Panc1 (cell line): ENCODE data around the gene GPR61. TPM values are rescaled to one million over a fixed set of nuclear protein-coding genes. Genes with fewer than 3 reads are reported as not detected.
A peak's percentile ranks its signal among the peaks of the same experiment; 100 is the strongest.

ENCODE experiments used
- ATAC-seq: fragments of 200-7000 bp; cut with Tn5 transposase; 2 replicates; pipeline ENCODE4 v1.9.1; 2020; ENCODE audit warnings: mild to moderate bottlenecking, moderate library complexity
- BruUV-seq: library from RNA; stranded (reverse); fragments of 400-500 nt; replicated peaks from 2 replicates; lab custom pipeline; 2021; lab: Mats Ljungman, UMichigan
- CTCF ChIA-PET: fragments of 300-600 bp; sonication (Branson Sonifier 250); formaldehyde crosslinking; loops from one replicate; lab custom pipeline; 2022; ENCODE audit warnings: antibody characterized with exemption; lab: Charles Lee
- POLR2A ChIA-PET: fragments of 300-600 bp; sonication (Branson Sonifier 250); formaldehyde crosslinking; loops from one replicate; lab custom pipeline; 2022; ENCODE audit warnings: antibody characterized with exemption; lab: Charles Lee
- DNase-seq: peaks from one replicate; pipeline ENCODE4 v3.0.0-alpha.2; 2010; ENCODE audit warnings: low read depth, low spot score
- H3K27ac ChIP-seq: 2 replicates; pipeline ENCODE4 v1.5.1; 2011; ENCODE audit warnings: mild to moderate bottlenecking, low read length, inconsistent platforms
- H3K27me3 ChIP-seq: fragments of 200-500 bp; sonication (Bioruptor generic); 2 replicates; pipeline ENCODE4 v1.6.0; 2014; ENCODE audit warnings: low read length, inconsistent platforms; ENCODE audit not compliant: control insufficient read depth, insufficient read depth
- H3K36me3 ChIP-seq: fragments of 200-500 bp; sonication (Bioruptor generic); 2 replicates; pipeline ENCODE4 v1.5.1; 2014; ENCODE audit warnings: inconsistent platforms, mild to moderate bottlenecking, low read length, moderate library complexity; ENCODE audit not compliant: control insufficient read depth, insufficient read depth
- H3K4me1 ChIP-seq: 2 replicates; pipeline ENCODE4 v1.5.1; 2011; ENCODE audit warnings: inconsistent platforms, mild to moderate bottlenecking, low read length, moderate library complexity; ENCODE audit not compliant: control insufficient read depth, insufficient read depth
- H3K4me3 ChIP-seq, 2 experiments: 2 replicates each; pipeline ENCODE4 v1.5.1; 2011 to 2012; ENCODE audit warnings: low read depth in 2 of 2, low read length in 2 of 2, mild to moderate bottlenecking in 2 of 2, inconsistent platforms in 1 of 2, moderate library complexity in 1 of 2
- H3K9me3 ChIP-seq: fragments of 200-500 bp; sonication (Bioruptor generic); 2 replicates; pipeline ENCODE4 v1.5.1; 2014; ENCODE audit warnings: low read depth, mild to moderate bottlenecking, inconsistent platforms, low read length, moderate library complexity; ENCODE audit not compliant: control insufficient read depth, insufficient read depth
- CTCF ChIP-seq: fragments of 450-650 bp; IDR thresholded peaks from 2 replicates; pipeline ENCODE4 v1.5.1; 2017; ENCODE audit warnings: mild to moderate bottlenecking
- POLR2AphosphoS5 ChIP-seq: IDR thresholded peaks from 2 replicates; pipeline ENCODE4 v1.6.1; 2012; ENCODE audit warnings: mild to moderate bottlenecking, low read depth, low read length, moderate library complexity
- REST ChIP-seq, 2 experiments: IDR thresholded peaks; 2 replicates each; pipeline ENCODE4 v1.6.1; 2011 to 2012; ENCODE audit warnings: low read depth in 2 of 2, control low read depth in 1 of 2, low read length in 1 of 2, mild to moderate bottlenecking in 1 of 2, moderate library complexity in 1 of 2; ENCODE audit not compliant: insufficient read depth in 1 of 2
- SIN3A ChIP-seq: IDR thresholded peaks from 2 replicates; pipeline ENCODE4 v1.6.1; 2012; ENCODE audit warnings: low read depth, mild to moderate bottlenecking, low read length, moderate library complexity, borderline replicate concordance; ENCODE audit not compliant: insufficient read depth
- TCF7L2 ChIP-seq: IDR thresholded peaks from 2 replicates; pipeline ENCODE4 v1.6.1; 2011; ENCODE audit warnings: mild to moderate bottlenecking, low read depth, low read length, inconsistent platforms
- in situ Hi-C: cut with HindIII; loops from 2 replicates; pipeline ENCODE4 v1.10.0; 2016; ENCODE audit warnings: low sequenced_read_pairs, low pct_unique_long_range_greater_than_20kb
- intact Hi-C: fragments of 100-400 bp; cut with micrococcal nuclease; formaldehyde crosslinking; loops from one replicate; pipeline ENCODE4 v1.10.0; 2022; ENCODE audit not compliant: unreplicated experiment
- total RNA-seq: library from RNA; stranded (reverse); gene quantifications from one replicate; pipeline ENCODE4 v1.2.1, GENCODE V29; 2021; ENCODE audit not compliant: unreplicated experiment

GPR61 gene
- total RNA-seq, 1 experiment from 2014 or later = not detected

- Histone ChIP-seq H3K4me1 (peaks cover 9% of the 10 kb centered on the region; the same call in 1 of the 2 replicates), H3K27ac (peak overlapping the region; percentile 98), H3K4me3 (peak overlapping the region; percentile 65 to 94), H3K36me3 (peaks cover 12% of the 10 kb centered on the region; the same call in 1 of the 2 replicates), H3K9me3 (no peaks in the 10 kb centered on the region), H3K27me3 (no peaks in the 10 kb centered on the region)
- intact Hi-C loops = loop anchor here (5.0 to 10.0 kb wide), 3 partner anchors 76 to 438 kb away; partner anchors contain the start of gene AHCYL1
- no peak for TF ChIP-seq TCF7L2
- peak; percentile 82 for TF ChIP-seq CTCF
- TF ChIP-seq POLR2AphosphoS5 = peak; percentile 28; the same call in 1 of the 2 replicates
- TF ChIP-seq SIN3A = no peak
- no peak for TF ChIP-seq REST (IDR thresholded peaks at IDR 0.05; ENCODE audit: insufficient read depth in 1 of 2, low read depth in 2 of 2, low read length in 1 of 2)
- BruUV-seq = no TSS peak
- ATAC-seq = peak; percentile 84
- CTCF ChIA-PET = interaction anchor here (0.5 to 2.3 kb wide), 9 partner anchors 74 to 228 kb away, joined by 3 to 10 read pairs (median 3); no protein-coding TSS in a partner anchor
- POLR2A ChIA-PET = no interaction called here
- DNase-seq = peak; percentile 63
- in situ Hi-C loops = no loop called here
Observed at GRCh38 chr1:109546311-109547109, 6.8 kb downstream of the GPR61 start.

- H3K36me3 ChIP-seq = peaks cover 12% of the 10 kb centered on the region; the same call in 1 of the 2 replicates
- no peaks in the 10 kb centered on the region for H3K9me3 ChIP-seq
- intact Hi-C loops = loop anchor here (5.0 to 10.0 kb wide), 3 partner anchors 75 to 437 kb away; partner anchors contain the start of gene AHCYL1
- no peaks in the 10 kb centered on the region for H3K27me3 ChIP-seq
- H3K4me1 ChIP-seq = peaks cover 9% of the 10 kb centered on the region; the same call in 1 of the 2 replicates
- peak overlapping the region; percentile 98 for H3K27ac ChIP-seq
- ChIA-PET POLR2A (interaction anchor here (0.5 kb wide), 1 partner anchor 500 kb away, joined by 3 read pairs; no protein-coding TSS in a partner anchor), CTCF (interaction anchor here (1.2 kb wide), 1 partner anchor 92 kb away, joined by 5 read pairs; no protein-coding TSS in a partner anchor)
- TF ChIP-seq TCF7L2 = peak; percentile 78
- TF ChIP-seq REST (IDR thresholded peaks at IDR 0.05; ENCODE audit: insufficient read depth in 1 of 2, low read depth in 2 of 2, low read length in 1 of 2) = no peak
- in situ Hi-C loops = no loop called here
- H3K4me3 ChIP-seq = peak overlapping the region; percentile 65 to 94
- BruUV-seq = TSS peak; percentile 99
- peak; percentile 7 for DNase-seq
- 0 out of 2 replicates have a peak, but pooled peaks have one; percentile 37 for ATAC-seq
Observed at GRCh38 chr1:109547463-109548320, 8.0 kb downstream of the GPR61 start.
